ENCODE data around the gene COL4A2. TPM values are rescaled to one million over a fixed set of nuclear protein-coding genes. Genes with fewer than 3 reads are reported as not detected.

The COL4A2 gene
- total RNA-seq, 1 donor from 2014 or later: 1,736 TPM

GRCh38 chr13:110382229-110382628 lies 75.1 kb downstream of the COL4A2 start:
- DNase-seq (ENCODE audit: low read depth): peak; percentile 79
- TF ChIP-seq CTCF (IDR thresholded peaks at IDR 0.05; ENCODE audit: insufficient read depth, low read length, poor library complexity, severe bottlenecking): no peak

GRCh38 chr13:110382830-110383229 lies 75.7 kb downstream of the COL4A2 start:
- DNase-seq (ENCODE audit: low read depth): no peak
- no peaks in the 10 kb centered on the region for H3K27me3 ChIP-seq (ENCODE audit: control insufficient read depth, insufficient read depth, low read length)
- no peak for TF ChIP-seq CTCF (IDR thresholded peaks at IDR 0.05; ENCODE audit: insufficient read depth, low read length, poor library complexity, severe bottlenecking)
- no peak overlapping the region for H3K4me3 ChIP-seq (ENCODE audit: low read depth, low read length)
- H3K36me3 ChIP-seq (ENCODE audit: control insufficient read depth, insufficient read depth, low read length): peaks cover 1% of the 10 kb centered on the region

More at GRCh38 chr13:110382229-110382628, 75.1 kb downstream of the COL4A2 start:
- Histone ChIP-seq H3K4me3 (ENCODE audit: low read depth, low read length) (no peak overlapping the region), H3K27me3 (ENCODE audit: control insufficient read depth, insufficient read depth, low read length) (no peaks in the 10 kb centered on the region), H3K36me3 (ENCODE audit: control insufficient read depth, insufficient read depth, low read length) (peaks cover 1% of the 10 kb centered on the region)

GRCh38 chr13:110387451-110388107 lies 80.5 kb downstream of the COL4A2 start:
- TF ChIP-seq CTCF (IDR thresholded peaks at IDR 0.05; ENCODE audit: insufficient read depth, low read length, poor library complexity, severe bottlenecking): no peak
- DNase-seq (ENCODE audit: low read depth): no peak
- no peak overlapping the region for H3K4me3 ChIP-seq (ENCODE audit: low read depth, low read length)

GRCh38 chr13:110388108-110388943 lies 81.2 kb downstream of the COL4A2 start:
- H3K4me3 ChIP-seq (ENCODE audit: low read depth, low read length): no peak overlapping the region
- H3K27me3 ChIP-seq (ENCODE audit: control insufficient read depth, insufficient read depth, low read length): no peaks in the 10 kb centered on the region
- peaks cover 9% of the 10 kb centered on the region for H3K36me3 ChIP-seq (ENCODE audit: control insufficient read depth, insufficient read depth, low read length)
- no peak for DNase-seq (ENCODE audit: low read depth)
- TF ChIP-seq CTCF (IDR thresholded peaks at IDR 0.05; ENCODE audit: insufficient read depth, low read length, poor library complexity, severe bottlenecking): no peak

More at GRCh38 chr13:110387451-110388107, 80.5 kb downstream of the COL4A2 start:
- Histone ChIP-seq H3K27me3 (ENCODE audit: control insufficient read depth, insufficient read depth, low read length) (no peaks in the 10 kb centered on the region), H3K36me3 (ENCODE audit: control insufficient read depth, insufficient read depth, low read length) (peaks cover 9% of the 10 kb centered on the region)

- no peak for TF ChIP-seq CTCF (IDR thresholded peaks at IDR 0.05; ENCODE audit: insufficient read depth, low read length, poor library complexity, severe bottlenecking)
- Histone ChIP-seq H3K4me3 (ENCODE audit: low read depth, low read length) (no peak overlapping the region), H3K36me3 (ENCODE audit: control insufficient read depth, insufficient read depth, low read length) (peaks cover 9% of the 10 kb centered on the region), H3K27me3 (ENCODE audit: control insufficient read depth, insufficient read depth, low read length) (no peaks in the 10 kb centered on the region)
- no peak for DNase-seq (ENCODE audit: low read depth)
Observed at GRCh38 chr13:110390567-110390966, 83.5 kb downstream of the COL4A2 start.
